Kidney (tissue), 14 donors: ENCODE data around the gene ADAMTSL5. TPM values are rescaled to one million over a fixed set of nuclear protein-coding genes. Genes with fewer than 3 reads are reported as not detected.

Experiments
- DNase-seq, 5 donors: peaks; one replicate each; pipeline ENCODE4 v3.0.0-alpha.2; 2013 to 2020
- FAIRE-seq: peaks from 2 replicates; lab custom pipeline; 2012; peaks lifted over from hg19 to GRCh38; lab: Jason Lieb, UNC
- H3K27ac ChIP-seq, 2 donors: one replicate each; pipeline ENCODE4 v1.7.0; 2013; ENCODE audit warnings: low read depth in 2 of 2, low read length in 2 of 2, inconsistent platforms in 1 of 2
- H3K27me3 ChIP-seq: one replicate; pipeline ENCODE4 v1.7.1; 2013; ENCODE audit warnings: low read length, inconsistent platforms; ENCODE audit not compliant: control insufficient read depth, insufficient read depth
- H3K36me3 ChIP-seq, 3 donors: one replicate each; pipeline versions ENCODE4 v1.7.0 to v1.7.1; 2013; ENCODE audit warnings: low read length in 3 of 3, control low read depth in 1 of 3, inconsistent platforms in 1 of 3; ENCODE audit not compliant: insufficient read depth in 3 of 3, control insufficient read depth in 2 of 3
- H3K4me1 ChIP-seq, 3 donors: one replicate each; pipeline versions ENCODE4 v1.7.0 to v1.7.1; 2013; ENCODE audit warnings: low read length in 3 of 3, inconsistent platforms in 1 of 3, low read depth in 1 of 3; ENCODE audit not compliant: control insufficient read depth in 2 of 3, insufficient read depth in 2 of 3
- H3K4me3 ChIP-seq, 3 donors: one replicate each; pipeline versions ENCODE4 v1.7.0 to v1.8.1; 2013; ENCODE audit warnings: low read length in 3 of 3, control low read depth in 1 of 3, inconsistent platforms in 1 of 3
- H3K9ac ChIP-seq, 3 donors: one replicate each; pipeline versions ENCODE4 v1.7.0 to v1.7.1; 2013; ENCODE audit warnings: low read length in 3 of 3, control low read depth in 1 of 3, inconsistent platforms in 1 of 3
- H3K9me3 ChIP-seq, 3 donors: one replicate each; pipeline versions ENCODE4 v1.7.0 to v1.7.1; 2013; ENCODE audit warnings: low read length in 3 of 3, control low read depth in 1 of 3, inconsistent platforms in 1 of 3; ENCODE audit not compliant: control insufficient read depth in 2 of 3, insufficient read depth in 1 of 3
- CTCF ChIP-seq: IDR thresholded peaks from 3 replicates; pipeline ENCODE4 v1.5.1; 2012; ENCODE audit warnings: mild to moderate bottlenecking, moderate library complexity, borderline replicate concordance; ENCODE audit not compliant: insufficient read depth; ENCODE audit errors: extremely low read depth
- intact Hi-C: fragments of 100-400 bp; cut with DNase I; formaldehyde crosslinking; loops from one replicate; pipeline ENCODE4 v1.11.1; 2022
- polyA plus RNA-seq: library from polyadenylated mRNA; stranded (reverse); fragments of 350-450 nt; fragmentation: Illumina TruSeq; extraction: RNeasy Lipid Tissue Mini Kit (QIAGEN cat#74804); gene quantifications from one replicate; pipeline ENCODE4 v1.2.3, GENCODE V29; 2014; ENCODE audit warnings: low read depth, low replicate concordance; ENCODE audit not compliant: insufficient read depth
- total RNA-seq: library from RNA; stranded (reverse); fragmentation: NEBNext Ultra II Directional; extraction: Animal tissue kit (Norgen Biotek cat#: 25700); gene quantifications from one replicate; pipeline ENCODE4 v1.2.1, GENCODE V29; 2021
- donor health status: control.
- donor health status: control.
- donor health status: control.
- donor health status: control.
- donor health status: control.
- donor health status: DM: yes; HTN: yes; CAD: no.
- donor health status: Normal renal cell carcinoma (clear cell type).

ADAMTSL5 gene
- total and polyA plus RNA-seq, 2 donors from 2014 or later = 1.4 to 4.6 TPM

DNA sequence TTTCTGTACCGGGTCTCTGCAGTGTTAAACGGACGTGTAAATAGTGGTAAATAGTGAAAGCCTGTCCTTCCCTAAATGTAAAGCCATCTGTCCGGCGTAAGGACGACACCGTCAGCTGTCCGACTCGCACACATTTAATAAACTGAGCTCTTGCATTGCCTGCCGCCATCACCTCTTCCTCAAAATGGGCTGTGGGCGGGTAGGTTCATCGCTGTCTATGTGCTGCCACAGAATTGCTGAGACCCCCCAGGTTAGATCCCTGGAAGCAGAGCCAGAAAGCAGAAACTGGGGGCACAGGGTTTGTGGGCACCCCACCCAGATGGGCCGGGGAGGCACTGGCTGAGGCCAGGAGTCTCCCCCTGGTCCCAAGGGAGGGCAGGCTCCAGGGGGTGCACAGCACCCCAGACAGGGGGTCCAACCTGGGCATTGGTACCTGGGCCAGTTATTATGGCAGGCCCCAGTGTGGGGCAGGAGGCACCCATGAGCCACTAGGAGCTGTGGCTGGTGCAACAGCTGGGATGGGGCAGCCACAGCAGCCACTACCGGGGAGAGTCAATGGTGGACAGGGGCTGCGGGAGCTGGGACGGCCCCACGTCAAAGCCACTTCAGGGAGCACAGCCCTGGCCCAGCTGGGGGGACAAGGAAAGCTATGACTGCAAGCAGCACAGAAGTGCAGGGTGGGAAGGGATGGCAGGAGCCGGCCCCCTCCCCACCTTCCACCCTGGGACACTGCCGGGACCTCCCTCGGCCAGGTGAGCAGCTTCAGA, 39.6 kb downstream of the ADAMTSL5 start:
- FAIRE-seq (no peak), DNase-seq (peak in 1 of 5 donors; percentile 66)
- intact Hi-C loops = no loop called here
- Histone ChIP-seq H3K27me3 (peaks cover 15% of the 10 kb centered on the region), H3K4me1 (peaks cover 0 to 25% (median 4%) of the 10 kb centered on the region in 3 donors), H3K4me3 (no peak overlapping the region), H3K36me3 (peaks cover 0 to 5% (median 0%) of the 10 kb centered on the region in 3 donors), H3K27ac (no peak overlapping the region), H3K9me3 (no peaks in the 10 kb centered on the region), H3K9ac (no peak overlapping the region)
- no peak for TF ChIP-seq CTCF

DNA sequence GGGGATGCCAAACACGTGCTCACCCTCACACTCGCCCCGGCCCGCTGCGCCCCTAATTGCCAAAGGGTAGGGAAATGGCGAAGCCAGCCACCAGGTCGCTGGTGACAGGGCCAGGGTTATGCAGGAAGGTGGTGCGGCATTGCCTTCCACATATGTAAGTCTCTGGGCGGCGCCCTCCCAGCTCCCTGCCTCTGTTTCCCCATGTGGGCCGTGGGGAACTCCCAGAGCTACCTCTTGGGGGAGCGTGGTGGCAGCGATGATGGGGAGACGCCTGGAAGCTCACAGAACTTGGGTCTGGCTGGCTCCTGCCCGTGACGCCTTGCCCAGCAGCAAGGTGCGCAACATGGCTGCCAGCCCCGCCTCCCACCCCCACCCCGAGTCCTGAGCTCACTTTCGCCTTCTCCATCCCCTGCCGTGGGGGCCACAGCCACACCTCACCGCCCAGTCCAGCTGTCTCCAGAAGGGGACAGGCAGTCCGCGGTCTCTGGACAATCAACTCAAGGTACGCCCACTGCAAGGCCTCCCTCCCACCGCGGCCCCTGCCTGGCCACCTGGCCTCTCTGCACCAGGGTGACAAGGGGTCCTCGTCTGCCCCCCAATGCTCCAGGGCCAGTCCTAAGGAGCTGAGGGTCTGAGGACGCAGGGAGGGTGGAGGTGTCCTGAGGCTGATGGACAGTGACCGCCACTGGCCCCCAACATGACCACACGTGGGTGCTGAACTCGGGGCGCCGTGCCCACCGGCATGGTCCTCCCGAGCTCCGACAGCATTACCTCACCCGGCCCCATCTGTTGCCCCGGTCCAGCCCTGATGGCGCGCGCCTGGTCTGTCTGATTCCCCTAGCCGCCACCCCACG, 40.4 kb downstream of the ADAMTSL5 start:
- FAIRE-seq (no peak), DNase-seq (peak in 2 of 5 donors; percentile 51 to 73)
- Histone ChIP-seq H3K9me3 (no peaks in the 10 kb centered on the region), H3K4me3 (no peak overlapping the region), H3K27ac (no peak overlapping the region), H3K36me3 (peaks cover 0 to 3% (median 0%) of the 10 kb centered on the region in 3 donors), H3K4me1 (peaks cover 0 to 29% (median 4%) of the 10 kb centered on the region in 3 donors), H3K27me3 (peaks cover 16% of the 10 kb centered on the region), H3K9ac (no peak overlapping the region)
- no peak for TF ChIP-seq CTCF
- intact Hi-C loops = no loop called here

GRCh38 chr19:1471515-1472160, 41.2 kb downstream of the ADAMTSL5 start:
- FAIRE-seq (no peak), DNase-seq (peak in 2 of 5 donors; percentile 61 to 72)
- no peak overlapping the region for H3K27ac ChIP-seq
- no peaks in the 10 kb centered on the region for H3K36me3 ChIP-seq
- H3K4me1 ChIP-seq = peaks cover 0 to 29% (median 4%) of the 10 kb centered on the region in 3 donors
- no peak overlapping the region for H3K4me3 ChIP-seq
- TF ChIP-seq CTCF = no peak
- no peak overlapping the region for H3K9ac ChIP-seq
- peaks cover 19% of the 10 kb centered on the region for H3K27me3 ChIP-seq
- H3K9me3 ChIP-seq = no peaks in the 10 kb centered on the region
- intact Hi-C loops = no loop called here
